GM12878 (cell line): Measurements from ENCODE around the gene CD27. TPM values are rescaled to one million over a fixed set of nuclear protein-coding genes. Genes with fewer than 3 reads are reported as not detected.

Source experiments
- ATAC-seq: fragments of 200-7000 bp; cut with Tn5 transposase; 3 replicates; pipeline ENCODE4 v1.9.1; 2020; ENCODE audit warnings: mild to moderate bottlenecking, moderate library complexity
- BruUV-seq: library from RNA; stranded (reverse); fragments of 400-500 nt; replicated peaks from 2 replicates; lab custom pipeline; 2021; lab: Mats Ljungman, UMichigan
- CTCF ChIA-PET: fragments of 300-600 bp; sonication (Branson Sonifier 250); formaldehyde crosslinking; extraction: SDS; loops from one replicate; lab custom pipeline; 2021; ENCODE audit warnings: inconsistent platforms; lab: Yijun Ruan, JAX
- POLR2A ChIA-PET: fragments of 350-600 bp; formaldehyde crosslinking; extraction: SDS; loops from one replicate; lab custom pipeline; 2021; ENCODE audit warnings: inconsistent platforms; lab: Charles Lee
- RAD21 ChIA-PET: fragments of 300-600 bp; sonication (Branson Sonifier 250); formaldehyde crosslinking; loops from one replicate; lab custom pipeline; 2023; ENCODE audit warnings: antibody characterized with exemption; ENCODE audit not compliant: unreplicated experiment; lab: Charles Lee
- SMC1A ChIA-PET: fragments of 300-600 bp; sonication (Branson Sonifier 250); formaldehyde crosslinking; loops from one replicate; lab custom pipeline; 2023; ENCODE audit not compliant: unreplicated experiment, uncharacterized antibody; lab: Charles Lee
- DNase-seq: peaks from one replicate; pipeline ENCODE4 v3.0.0-alpha.2; 2011; ENCODE audit warnings: low read depth, low spot score
- FAIRE-seq: peaks from 3 replicates; lab custom pipeline; 2011; peaks lifted over from hg19 to GRCh38; lab: Jason Lieb, UNC
- H2AFZ ChIP-seq: 2 replicates; pipeline ENCODE4 v1.6.0; 2011; ENCODE audit warnings: low read depth, low read length, control low read depth; ENCODE audit not compliant: control insufficient read depth
- H3K27ac ChIP-seq: 2 replicates; pipeline ENCODE4 v1.5.1; 2011; ENCODE audit warnings: control low read depth; ENCODE audit not compliant: control insufficient read depth, insufficient read depth
- H3K27me3 ChIP-seq, 2 experiments: replicated peaks in 1 of 2; 2 replicates each; pipeline versions ENCODE4 v1.6.0 to v1.6.1; 2011; ENCODE audit warnings: low read length in 1 of 2; ENCODE audit not compliant: control insufficient read depth in 2 of 2, insufficient read depth in 2 of 2
- H3K36me3 ChIP-seq, 2 experiments: 2 replicates each; pipeline ENCODE4 v1.5.1; 2011; ENCODE audit warnings: low read length in 1 of 2; ENCODE audit not compliant: control insufficient read depth in 2 of 2, insufficient read depth in 2 of 2
- H3K4me1 ChIP-seq: 2 replicates; pipeline ENCODE4 v1.6.1; 2011; ENCODE audit warnings: mild to moderate bottlenecking, low read length, moderate library complexity, mixed read lengths; ENCODE audit not compliant: control insufficient read depth, insufficient read depth
- H3K4me2 ChIP-seq: 2 replicates; pipeline ENCODE4 v1.6.0; 2011; ENCODE audit warnings: control low read depth; ENCODE audit not compliant: control insufficient read depth, insufficient read depth
- H3K4me3 ChIP-seq: fragments of 200-600 bp; sonication (generic); 2 replicates; pipeline ENCODE4 v1.5.1; 2016
- H3K79me2 ChIP-seq: 2 replicates; pipeline ENCODE4 v1.6.0; 2011; ENCODE audit warnings: low read length; ENCODE audit not compliant: control insufficient read depth, insufficient read depth
- H3K9ac ChIP-seq: 2 replicates; pipeline ENCODE4 v1.8.0; 2011; ENCODE audit warnings: low read length, control low read depth, mixed read lengths; ENCODE audit not compliant: control insufficient read depth, insufficient read depth
- H3K9me3 ChIP-seq: replicated peaks from 3 replicates; pipeline ENCODE4 v1.5.1; 2011; ENCODE audit warnings: mild to moderate bottlenecking, low read length; ENCODE audit not compliant: control insufficient read depth, insufficient read depth
- H4K20me1 ChIP-seq: 2 replicates; pipeline ENCODE4 v1.6.0; 2011; ENCODE audit not compliant: control insufficient read depth, insufficient read depth
- ETV6 ChIP-seq, 2 experiments: fragments of 450-650 bp in 1 of 2; IDR thresholded peaks in 1 of 2; conservative IDR thresholded peaks in 1 of 2; 2 replicates each; pipeline ENCODE4 v1.6.1; 2014; ENCODE audit warnings: antibody characterized with exemption in 1 of 2, borderline replicate concordance in 1 of 2, low read depth in 1 of 2, mild to moderate bottlenecking in 1 of 2, moderate library complexity in 1 of 2
- KDM1A ChIP-seq: fragments of 200-600 bp; sonication (generic); IDR thresholded peaks from 2 replicates; pipeline ENCODE4 v1.6.1; 2016; ENCODE audit warnings: borderline replicate concordance
- RELA ChIP-seq: fragments of 450-650 bp; IDR thresholded peaks from 2 replicates; pipeline ENCODE4 v1.8.0; 2014; ENCODE audit warnings: borderline replicate concordance; ENCODE audit not compliant: partially characterized antibody
- SIN3A ChIP-seq: IDR thresholded peaks from 2 replicates; pipeline ENCODE4 v1.6.1; 2012; ENCODE audit warnings: low read depth, low read length, improper control_type of control experiment
- SUZ12 ChIP-seq: fragments of 200-600 bp; sonication (generic); IDR thresholded peaks from one replicate; pipeline ENCODE4 v1.6.1; 2018; ENCODE audit warnings: antibody characterized with exemption, mild to moderate bottlenecking; ENCODE audit not compliant: unreplicated experiment
- TCF3 ChIP-seq: IDR thresholded peaks from 2 replicates; pipeline ENCODE4 v1.6.1; 2012; ENCODE audit warnings: low read depth, mild to moderate bottlenecking, low read length, borderline replicate concordance; ENCODE audit not compliant: insufficient read depth
- ZSCAN29 ChIP-seq: fragments of 450-650 bp; IDR thresholded peaks from 2 replicates; pipeline ENCODE4 v1.6.1; 2017; ENCODE audit warnings: mild to moderate bottlenecking, moderate library complexity
- WGBS: methylation state at CpG from one replicate; pipeline ENCODE4 v1.1.6; 2016; ENCODE audit warnings: low lambda C conversion rate; ENCODE audit not compliant: insufficient replicate concordance, insufficient coverage; ENCODE audit errors: missing lambda C conversion rate; 5-methylcytosine and 5-hydroxymethylcytosine counted together
- in situ Hi-C: fragments of 300-500 bp; cut with MboI; formaldehyde crosslinking; loops from 9 replicates; pipeline ENCODE4 v1.14.3; 2018; ENCODE audit warnings: mixed read lengths
- intact Hi-C: fragments of 100-400 bp; cut with micrococcal nuclease; formaldehyde crosslinking; loops from one replicate; pipeline ENCODE4 v1.14.2; 2022; ENCODE audit not compliant: unreplicated experiment
- polyA plus RNA-seq, 11 experiments: library from polyadenylated mRNA; depleted of rRNA in 4 of 11; unstranded in 6 of 11; stranded (reverse) in 5 of 11; fragments of >200 nt; fragmentation: Nextera tagmentation in 4 of 11; fragmentation: Illumina TruSeq in 1 of 11; extraction: Ambion mirVana in 4 of 11; extraction: Trizol in 1 of 11; gene quantifications; 1 replicate in 1 of 11; 2 replicates in 10 of 11; pipeline versions ENCODE4 v1.2.1 to v1.2.3, GENCODE V29; 2011 to 2016; ENCODE audit warnings: inconsistent platforms in 2 of 11, missing spikeins in 2 of 11, low read depth in 1 of 11
- total RNA-seq, 4 experiments: library from RNA; depleted of rRNA in 3 of 4; stranded (reverse); fragments of >200 nt in 3 of 4; fragmentation: Illumina TruSeq in 1 of 4; extraction: Trizol in 1 of 4; gene quantifications; 2 replicates each; pipeline versions ENCODE4 v1.2.1 to v1.2.3, GENCODE V29; 2013 to 2021
- TF ChIP-seq, protein P1 (sequence below): fragments of 450-650 bp; conservative IDR thresholded peaks from 2 replicates; pipeline ENCODE4 v1.6.1; 2017; ENCODE audit warnings: mild to moderate bottlenecking, moderate library complexity

The CD27 gene
- total and polyA plus RNA-seq, 10 of the 15 experiments (the other 5 are each of a cell fraction or from before 2014, with no cell fraction given), result 4.9 to 184 (median 106) TPM

- DNase-seq (no peak), FAIRE-seq (no peak), ATAC-seq (no peak)
- H3K9ac ChIP-seq, result no peak overlapping the region
- H3K4me2 ChIP-seq, result no peak overlapping the region
- H3K27me3 ChIP-seq, result no peaks in the 10 kb centered on the region
- CTCF ChIA-PET, result interaction anchor here (2.1 kb wide), 1 partner anchor 45 kb away, joined by 12 read pairs; no protein-coding TSS in a partner anchor
- H4K20me1 ChIP-seq, result no peaks in the 10 kb centered on the region
- peaks cover 18% of the 10 kb centered on the region for H3K4me1 ChIP-seq
- no peak overlapping the region for H3K27ac ChIP-seq
- H3K4me3 ChIP-seq, result no peak overlapping the region
- in situ Hi-C loops, result no loop called here
- H3K9me3 ChIP-seq, result no peaks in the 10 kb centered on the region
- BruUV-seq, result no TSS peak
- intact Hi-C loops, result loop anchor here (5.0 kb wide), 1 partner anchor 83 kb away; no protein-coding TSS in a partner anchor
- no peaks in the 10 kb centered on the region; the same call in none of the 2 replicates for H3K79me2 ChIP-seq
- POLR2A ChIA-PET, result no interaction called here
- RAD21 ChIA-PET, result no interaction called here
- no peak overlapping the region for H2AFZ ChIP-seq
- no peaks in the 10 kb centered on the region for H3K36me3 ChIP-seq
- WGBS, result 65% methylated on average over 4 of the region's 4 CpGs
- SMC1A ChIA-PET, result interaction anchor here (1.2 to 2.1 kb wide), 3 partner anchors 43 to 80 kb away, joined by 3 to 10 read pairs (median 3); no protein-coding TSS in a partner anchor
- TF ChIP-seq RELA, result no peak
- TF ChIP-seq SIN3A, result no peak
- no peak for TF ChIP-seq SUZ12
- no peak for TF ChIP-seq TCF3
- no peak for TF ChIP-seq KDM1A
- TF ChIP-seq ZSCAN29, result no peak
- TF ChIP-seq, protein P1, sequence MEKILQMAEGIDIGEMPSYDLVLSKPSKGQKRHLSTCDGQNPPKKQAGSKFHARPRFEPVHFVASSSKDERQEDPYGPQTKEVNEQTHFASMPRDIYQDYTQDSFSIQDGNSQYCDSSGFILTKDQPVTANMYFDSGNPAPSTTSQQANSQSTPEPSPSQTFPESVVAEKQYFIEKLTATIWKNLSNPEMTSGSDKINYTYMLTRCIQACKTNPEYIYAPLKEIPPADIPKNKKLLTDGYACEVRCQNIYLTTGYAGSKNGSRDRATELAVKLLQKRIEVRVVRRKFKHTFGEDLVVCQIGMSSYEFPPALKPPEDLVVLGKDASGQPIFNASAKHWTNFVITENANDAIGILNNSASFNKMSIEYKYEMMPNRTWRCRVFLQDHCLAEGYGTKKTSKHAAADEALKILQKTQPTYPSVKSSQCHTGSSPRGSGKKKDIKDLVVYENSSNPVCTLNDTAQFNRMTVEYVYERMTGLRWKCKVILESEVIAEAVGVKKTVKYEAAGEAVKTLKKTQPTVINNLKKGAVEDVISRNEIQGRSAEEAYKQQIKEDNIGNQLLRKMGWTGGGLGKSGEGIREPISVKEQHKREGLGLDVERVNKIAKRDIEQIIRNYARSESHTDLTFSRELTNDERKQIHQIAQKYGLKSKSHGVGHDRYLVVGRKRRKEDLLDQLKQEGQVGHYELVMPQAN, result no peak
- no peak for TF ChIP-seq ETV6 (conservative IDR thresholded peaks at IDR 0.05 in 1 of 2, IDR thresholded peaks at IDR 0.05 in 1 of 2; ENCODE audit: borderline replicate concordance in 1 of 2, low read depth in 1 of 2)
Measured at GRCh38 chr12:6420364-6420763, 24.4 kb upstream of the CD27 start.
